Activated naive CD4-positive, alpha-beta T cell treated with anti-CD3 and anti-CD28 coated beads, Interleukin-2, amount 50 U/mL, for 24 hours (primary cell): Measurements from ENCODE around the gene ANKS3.

Experiments
- H3K27ac Mint-ChIP-seq: one replicate; pipeline ENCODE4 v1.8.0; 2021; ENCODE audit warnings: mild to moderate bottlenecking, mixed read lengths
- H3K27me3 Mint-ChIP-seq: one replicate; pipeline ENCODE4 v1.8.0; 2021; ENCODE audit warnings: mixed read lengths
- H3K36me3 Mint-ChIP-seq: one replicate; pipeline ENCODE4 v1.8.0; 2021; ENCODE audit warnings: mixed read lengths
- H3K4me1 Mint-ChIP-seq: one replicate; pipeline ENCODE4 v1.8.0; 2021; ENCODE audit warnings: mixed read lengths
- H3K4me3 Mint-ChIP-seq: one replicate; pipeline ENCODE4 v1.8.0; 2021; ENCODE audit warnings: mild to moderate bottlenecking, mixed read lengths
- H3K9me3 Mint-ChIP-seq: one replicate; pipeline ENCODE4 v1.8.0; 2021; ENCODE audit warnings: mixed read lengths

ANKS3 gene

GRCh38 chr16:4696905-4697847, 36.9 kb downstream of the ANKS3 start:
- Mint-ChIP-seq H3K4me1 (peaks cover 14% of the 10 kb centered on the region), H3K36me3 (peaks cover 4% of the 10 kb centered on the region), H3K4me3 (no peak overlapping the region), H3K9me3 (no peaks in the 10 kb centered on the region), H3K27ac (no peak overlapping the region), H3K27me3 (no peaks in the 10 kb centered on the region)

DNA sequence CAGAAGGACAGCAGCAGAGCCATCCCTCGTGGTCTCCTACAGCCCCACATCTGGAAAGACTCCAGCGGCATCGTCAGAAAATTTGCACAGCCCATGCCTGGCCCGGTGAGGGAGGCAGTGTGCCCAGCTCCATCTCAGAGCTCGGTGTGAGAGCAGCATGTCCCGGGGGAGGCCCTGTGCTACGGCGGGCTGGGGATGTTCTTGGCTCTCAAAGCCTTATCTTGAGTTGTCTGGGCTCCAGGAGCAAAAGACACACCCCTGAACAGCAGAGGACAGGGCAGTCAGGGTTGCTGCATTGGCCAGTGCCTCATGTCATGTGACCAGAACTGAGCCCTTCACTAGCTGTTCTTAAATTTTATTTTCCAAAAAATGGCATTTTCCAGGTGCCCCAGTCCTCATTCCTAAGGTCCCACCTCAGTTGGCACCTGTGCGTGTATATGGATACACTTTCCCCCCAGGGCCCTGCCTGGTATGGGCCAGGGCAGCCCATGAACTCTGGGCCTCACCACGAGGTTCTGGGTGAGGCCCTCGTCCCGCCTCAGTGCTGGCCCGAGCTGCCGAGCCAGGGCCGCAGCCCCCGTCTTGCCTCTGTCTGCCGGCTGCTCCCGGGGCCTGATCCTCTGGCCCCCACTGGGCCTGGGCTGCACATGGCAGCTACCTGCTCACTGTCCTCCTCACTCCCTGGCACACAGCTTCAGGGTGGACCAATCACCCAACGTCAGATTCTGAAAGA, 37.7 kb downstream of the ANKS3 start:
- Mint-ChIP-seq H3K27me3 (no peaks in the 10 kb centered on the region), H3K27ac (no peak overlapping the region), H3K36me3 (peaks cover 4% of the 10 kb centered on the region), H3K4me3 (no peak overlapping the region), H3K9me3 (no peaks in the 10 kb centered on the region), H3K4me1 (peaks cover 15% of the 10 kb centered on the region)

DNA sequence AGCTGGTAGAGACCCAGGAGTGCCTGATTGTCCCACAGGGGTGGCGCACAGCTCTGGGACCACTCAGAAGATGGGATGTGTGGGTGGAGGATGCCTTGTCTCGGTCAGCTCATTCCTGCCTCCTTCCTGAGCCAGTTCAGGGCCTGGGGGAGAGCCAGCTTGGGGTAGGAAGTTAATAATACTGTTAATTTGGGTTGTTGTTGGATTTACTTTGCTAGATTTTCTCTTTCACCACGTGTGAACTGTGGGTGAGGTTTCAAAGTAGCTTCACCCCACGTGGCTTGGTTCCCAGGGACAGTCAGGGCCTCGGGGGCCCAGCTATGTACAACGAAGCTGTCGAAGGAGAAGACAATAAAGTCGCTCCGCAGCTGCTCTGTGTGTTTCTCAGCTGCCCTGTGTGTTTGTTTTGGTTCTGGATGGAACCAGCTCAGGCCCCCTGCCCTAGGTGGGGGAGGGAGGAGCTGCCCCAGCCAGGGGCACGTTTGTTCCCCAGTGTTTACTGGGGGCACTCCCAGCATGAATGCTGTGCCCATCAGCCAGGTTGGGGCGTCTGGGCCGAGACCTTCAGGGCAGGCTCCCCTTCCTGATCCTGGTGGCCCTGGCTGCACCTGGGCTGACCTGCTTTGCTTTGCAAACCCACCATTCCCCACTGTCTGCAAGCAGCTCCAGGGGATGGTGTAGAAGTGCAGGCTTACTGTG, 38.4 kb downstream of the ANKS3 start:
- Mint-ChIP-seq H3K9me3 (no peaks in the 10 kb centered on the region), H3K4me3 (peak overlapping the region; percentile 72), H3K4me1 (peaks cover 17% of the 10 kb centered on the region), H3K27ac (no peak overlapping the region), H3K36me3 (peaks cover 4% of the 10 kb centered on the region), H3K27me3 (no peaks in the 10 kb centered on the region)

- Mint-ChIP-seq H3K27ac (peak overlapping the region; percentile 35), H3K4me1 (peaks cover 17% of the 10 kb centered on the region), H3K27me3 (no peaks in the 10 kb centered on the region), H3K36me3 (peaks cover 4% of the 10 kb centered on the region), H3K9me3 (no peaks in the 10 kb centered on the region), H3K4me3 (peak overlapping the region; percentile 72)
These were observed 39.2 kb downstream of the ANKS3 start for GRCh38 chr16:4694642-4695451.

- peak overlapping the region; percentile 72 for H3K4me3 Mint-ChIP-seq
- no peaks in the 10 kb centered on the region for H3K36me3 Mint-ChIP-seq
- no peaks in the 10 kb centered on the region for H3K9me3 Mint-ChIP-seq
- H3K27me3 Mint-ChIP-seq: no peaks in the 10 kb centered on the region
- peak overlapping the region; percentile 35 for H3K27ac Mint-ChIP-seq
- H3K4me1 Mint-ChIP-seq: peaks cover 17% of the 10 kb centered on the region
These were observed 40.0 kb downstream of the ANKS3 start for GRCh38 chr16:4693956-4694641.

DNA sequence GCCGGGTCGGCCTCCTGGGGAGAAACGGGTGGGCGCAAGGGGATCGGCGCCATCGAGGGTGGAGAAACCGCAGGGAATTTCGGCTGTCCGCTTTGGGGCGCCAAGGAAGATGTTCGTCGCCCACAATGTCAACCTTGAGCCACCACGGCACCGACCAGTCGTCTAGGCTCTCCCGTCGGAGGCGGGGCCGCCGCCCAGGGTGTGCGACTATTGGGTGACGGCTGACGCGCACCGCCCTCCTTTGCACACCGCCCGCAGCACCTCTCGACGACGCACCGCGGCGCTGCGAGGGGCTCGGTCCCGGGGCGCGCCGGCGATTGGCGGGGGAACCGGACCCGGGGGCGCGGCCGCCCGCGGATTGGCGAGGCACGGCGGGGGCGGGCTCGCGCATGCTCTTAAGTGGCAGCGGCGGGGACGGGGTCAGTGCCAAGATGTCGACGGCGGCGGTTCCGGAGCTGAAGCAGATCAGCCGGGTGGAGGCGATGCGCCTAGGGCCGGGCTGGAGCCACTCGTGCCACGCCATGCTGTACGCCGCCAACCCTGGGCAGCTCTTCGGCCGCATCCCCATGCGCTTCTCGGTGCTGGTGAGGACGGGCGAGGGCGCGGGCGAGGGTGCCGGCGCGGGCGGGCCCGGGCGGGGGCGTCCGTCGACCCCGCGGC, 40.6 kb downstream of the ANKS3 start, which contains the start of gene NUDT16L1:
Gene NUDT16L1 (plus strand): TSS at position 267 of the 660 bp plus-strand sequence. CDS start 165 bp downstream, at position 432.
- Mint-ChIP-seq H3K4me3 (peak within 1 kb of the TSS; percentile 85), H3K36me3 (no peaks in the 10 kb centered on the region), H3K9me3 (no peaks in the 10 kb centered on the region), H3K27ac (peak within 1 kb of the TSS; percentile 74), H3K27me3 (no peaks in the 10 kb centered on the region), H3K4me1 (peaks cover 17% of the 10 kb centered on the region)

DNA sequence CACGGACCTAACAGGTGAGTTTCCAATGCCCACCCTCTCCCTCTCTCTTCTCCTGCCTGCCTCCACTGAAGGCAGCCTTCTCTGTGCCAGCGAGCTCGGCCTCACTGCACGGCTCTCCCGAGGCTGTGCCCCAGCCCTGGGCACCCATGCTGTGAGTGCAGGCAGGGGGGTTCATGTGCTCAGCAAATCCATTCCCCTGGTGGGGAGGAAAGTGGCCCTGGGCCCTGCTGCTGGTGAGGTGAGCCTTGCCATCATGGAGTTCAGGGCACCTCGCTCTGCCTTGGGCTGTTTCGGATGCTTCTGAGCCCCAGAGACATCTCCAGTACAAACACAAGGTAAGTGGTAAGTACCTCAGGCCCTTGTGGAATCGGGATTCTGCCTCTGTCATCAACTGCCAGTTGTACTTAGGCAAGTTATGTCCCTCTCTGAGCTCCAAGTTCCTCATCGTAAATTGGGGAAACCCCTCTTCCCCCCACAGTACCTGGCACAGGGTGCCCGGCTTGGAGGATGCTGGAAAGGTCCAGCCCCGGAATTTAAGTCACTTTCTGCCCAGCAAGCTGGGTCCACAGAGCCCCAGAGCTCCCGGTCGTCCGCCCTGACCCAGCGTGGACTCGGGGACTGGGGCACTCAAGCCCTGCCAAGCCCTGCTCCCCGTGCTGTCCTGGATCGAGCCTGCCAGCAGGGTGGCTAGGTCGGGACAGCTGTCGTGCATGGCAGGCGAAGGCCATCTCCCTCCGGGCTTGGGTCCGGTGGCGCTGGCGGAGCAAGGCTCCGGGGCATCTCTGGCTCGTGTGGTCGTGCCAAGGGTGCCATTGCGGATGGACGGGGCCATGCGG, 41.4 kb downstream of the ANKS3 start:
- Mint-ChIP-seq H3K4me1 (peaks cover 17% of the 10 kb centered on the region), H3K4me3 (peak overlapping the region; percentile 85), H3K27me3 (no peaks in the 10 kb centered on the region), H3K27ac (peak overlapping the region; percentile 74), H3K9me3 (no peaks in the 10 kb centered on the region), H3K36me3 (no peaks in the 10 kb centered on the region)

DNA sequence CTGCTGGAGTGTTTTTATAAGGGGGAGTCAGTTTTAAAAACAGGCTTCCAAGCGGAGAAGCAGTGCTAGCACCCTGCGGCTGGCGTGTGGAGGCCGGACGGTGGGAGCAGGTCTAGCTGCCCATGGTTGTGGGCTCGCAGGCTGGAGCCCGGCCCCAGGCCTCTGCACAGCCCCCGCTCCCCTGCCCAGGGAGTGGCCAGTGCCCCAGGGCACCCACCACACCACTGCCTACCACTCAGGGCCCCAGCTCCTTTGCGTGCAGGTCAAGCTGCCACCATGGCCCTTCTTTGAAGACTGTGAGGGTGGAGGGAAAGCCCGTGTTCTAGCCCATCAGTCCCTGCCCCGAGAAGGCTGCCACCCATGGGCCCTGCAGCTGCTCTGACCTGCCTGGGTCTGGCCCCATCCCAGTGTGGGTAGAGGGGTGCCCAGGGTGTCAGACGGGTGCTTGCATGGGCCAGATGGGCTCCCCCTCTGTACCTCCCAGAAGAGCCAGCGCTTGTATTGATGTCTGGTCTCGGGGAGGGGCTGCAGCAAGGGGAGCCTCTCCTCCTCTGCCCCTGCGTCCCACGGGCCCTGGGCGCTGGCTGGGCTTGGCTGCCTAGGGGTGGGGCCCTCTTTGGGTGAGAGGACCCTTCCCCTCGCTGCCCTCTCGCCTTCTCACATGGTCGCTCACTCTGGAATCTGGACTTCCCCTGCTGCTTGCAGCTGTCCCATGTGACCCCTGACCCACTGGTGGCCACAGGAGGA, 42.2 kb downstream of the ANKS3 start:
- Mint-ChIP-seq H3K27me3 (no peaks in the 10 kb centered on the region), H3K4me1 (peaks cover 17% of the 10 kb centered on the region), H3K27ac (peak overlapping the region; percentile 84), H3K4me3 (peak overlapping the region; percentile 35), H3K36me3 (no peaks in the 10 kb centered on the region), H3K9me3 (no peaks in the 10 kb centered on the region)

DNA sequence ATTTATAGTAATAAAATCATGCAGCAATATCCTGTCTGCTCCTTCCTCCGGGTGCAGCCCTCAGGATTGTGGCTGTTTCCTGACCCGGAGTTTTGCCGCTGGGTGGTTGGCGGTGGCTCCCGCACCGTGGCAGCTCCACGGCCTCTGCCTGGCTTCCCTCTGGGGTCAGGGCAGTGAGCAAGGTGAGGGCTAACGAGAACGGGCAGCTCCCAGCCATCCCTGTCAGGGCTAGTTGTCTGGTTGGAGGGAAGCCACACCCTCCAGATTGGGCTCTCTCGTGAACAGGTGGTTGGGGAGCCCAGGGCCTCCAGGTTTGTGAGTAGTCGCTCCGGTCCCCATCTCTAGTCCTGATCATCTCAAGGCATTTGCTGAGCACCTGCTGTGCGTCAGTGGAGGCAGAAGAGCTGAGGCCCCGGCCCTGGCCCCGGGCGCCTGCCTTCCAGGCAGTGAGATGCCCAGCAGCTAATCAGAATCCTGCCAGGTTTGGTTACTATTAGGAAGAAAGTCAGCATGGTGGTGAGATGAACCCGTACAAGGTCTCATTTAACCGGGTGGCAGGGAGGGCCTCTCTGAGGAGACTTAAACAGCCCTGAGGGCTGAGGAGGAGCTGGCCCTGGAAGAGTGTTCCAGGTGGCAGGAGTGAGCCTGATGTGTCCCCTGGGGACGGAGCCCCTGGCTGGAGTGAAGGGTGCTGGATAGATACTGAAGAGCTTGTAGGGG, 43.0 kb downstream of the ANKS3 start:
- Mint-ChIP-seq H3K36me3 (no peaks in the 10 kb centered on the region), H3K9me3 (no peaks in the 10 kb centered on the region), H3K4me3 (peak overlapping the region; percentile 35), H3K4me1 (peaks cover 17% of the 10 kb centered on the region), H3K27me3 (no peaks in the 10 kb centered on the region), H3K27ac (peak overlapping the region; percentile 84)

- H3K4me3 Mint-ChIP-seq: no peak overlapping the region
- H3K27me3 Mint-ChIP-seq: no peaks in the 10 kb centered on the region
- H3K9me3 Mint-ChIP-seq: no peaks in the 10 kb centered on the region
- H3K27ac Mint-ChIP-seq: no peak overlapping the region
- H3K4me1 Mint-ChIP-seq: peaks cover 11% of the 10 kb centered on the region
- no peaks in the 10 kb centered on the region for H3K36me3 Mint-ChIP-seq
These were observed 44.0 kb downstream of the ANKS3 start for GRCh38 chr16:4689864-4690704.

DNA sequence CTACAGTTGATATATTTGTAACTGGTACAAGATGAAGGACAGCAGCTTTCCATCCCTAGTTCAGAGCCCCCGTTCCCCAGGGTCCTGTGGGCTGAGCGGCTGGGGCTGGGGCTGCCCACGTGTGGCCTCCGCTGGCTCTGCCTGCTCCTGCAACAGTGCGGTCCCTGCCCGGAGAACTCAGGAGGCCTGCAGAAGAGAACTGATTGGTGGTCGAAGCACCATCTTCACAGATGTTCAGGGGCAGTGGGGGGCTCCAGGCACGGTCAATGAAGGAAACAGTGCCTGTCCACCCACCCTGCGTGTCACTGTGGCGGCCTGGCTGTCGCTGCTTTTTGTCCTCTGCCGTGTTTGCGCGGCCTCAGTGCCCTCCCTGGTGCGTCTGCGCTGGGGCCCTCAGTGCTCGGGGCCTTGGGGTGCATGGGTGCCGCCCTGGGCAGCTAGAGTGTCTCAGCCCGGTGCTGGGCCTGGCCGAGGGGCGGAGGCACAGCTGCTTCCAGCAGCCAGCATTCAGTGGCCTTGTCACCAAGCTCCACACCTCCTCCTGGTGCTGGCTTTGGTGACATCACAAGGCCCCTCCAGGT, 44.9 kb downstream of the ANKS3 start:
- H3K4me1 Mint-ChIP-seq: peaks cover 9% of the 10 kb centered on the region
- no peaks in the 10 kb centered on the region for H3K27me3 Mint-ChIP-seq
- no peak overlapping the region for H3K4me3 Mint-ChIP-seq
- H3K9me3 Mint-ChIP-seq: no peaks in the 10 kb centered on the region
- no peak overlapping the region for H3K27ac Mint-ChIP-seq
- H3K36me3 Mint-ChIP-seq: no peaks in the 10 kb centered on the region
